ENCODE data around the gene TAF13.

DNA sequence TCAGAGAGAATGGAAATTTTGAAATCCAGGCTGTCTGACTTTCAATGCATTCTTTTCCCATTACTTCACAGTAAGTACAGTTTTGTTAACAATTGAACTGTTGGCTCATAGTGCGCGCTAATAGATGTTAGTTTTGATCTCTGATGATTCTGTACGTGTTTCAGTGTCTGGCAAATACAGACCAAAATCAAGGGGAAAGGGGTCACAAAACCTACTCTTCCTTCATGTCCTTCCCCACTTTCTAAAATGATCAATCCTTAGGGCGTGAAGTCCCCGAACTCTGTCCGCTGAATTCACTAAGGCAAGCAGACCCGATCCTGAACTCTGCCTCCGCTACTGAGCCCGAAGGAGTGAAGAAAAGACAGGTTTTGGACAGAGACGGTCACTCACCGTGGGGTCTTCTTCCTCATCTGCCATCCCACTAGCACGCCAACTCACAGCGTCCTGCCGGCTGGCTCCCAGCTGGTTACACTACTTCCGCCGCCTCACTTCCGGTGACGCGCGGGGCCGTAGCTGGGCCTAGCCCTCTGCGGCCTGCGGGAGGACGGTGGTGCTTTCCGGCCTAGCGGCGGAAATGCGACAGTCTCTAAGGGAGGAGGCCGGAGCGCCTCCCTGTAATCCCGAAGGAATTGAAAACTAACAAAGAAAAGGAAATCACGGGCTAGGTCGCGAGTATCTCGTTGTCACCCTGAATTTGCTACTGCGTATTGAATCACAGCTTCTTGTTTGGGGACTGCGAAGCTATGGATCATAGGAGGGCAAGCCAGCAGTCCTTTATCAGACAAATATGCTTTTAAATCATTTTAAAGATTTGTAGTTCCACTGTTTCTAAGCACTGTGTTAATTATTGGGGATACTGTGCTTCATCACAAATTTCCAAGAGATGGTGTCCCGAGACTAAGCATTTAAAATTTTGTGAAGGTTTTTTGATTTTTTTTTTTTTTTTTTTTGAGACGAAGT, at the start of gene TAF13:
- peak; percentile 43 for TF ChIP-seq CTCF (conservative IDR thresholded peaks at IDR 0.05; ENCODE audit: low read depth, low read length)
- TF ChIP-seq MAFK (IDR thresholded peaks at IDR 0.05; ENCODE audit: low read depth, low read length) = no peak
- peak; percentile 100 for TF ChIP-seq POLR2A (IDR thresholded peaks at IDR 0.05; ENCODE audit: low read depth, low read length)
- TF ChIP-seq BHLHE40 (IDR thresholded peaks at IDR 0.05; ENCODE audit: low read depth, low read length) = no peak
- no peak for TF ChIP-seq RFX5 (IDR thresholded peaks at IDR 0.05; ENCODE audit: low read depth, low read length)
- TF ChIP-seq, protein P1, sequence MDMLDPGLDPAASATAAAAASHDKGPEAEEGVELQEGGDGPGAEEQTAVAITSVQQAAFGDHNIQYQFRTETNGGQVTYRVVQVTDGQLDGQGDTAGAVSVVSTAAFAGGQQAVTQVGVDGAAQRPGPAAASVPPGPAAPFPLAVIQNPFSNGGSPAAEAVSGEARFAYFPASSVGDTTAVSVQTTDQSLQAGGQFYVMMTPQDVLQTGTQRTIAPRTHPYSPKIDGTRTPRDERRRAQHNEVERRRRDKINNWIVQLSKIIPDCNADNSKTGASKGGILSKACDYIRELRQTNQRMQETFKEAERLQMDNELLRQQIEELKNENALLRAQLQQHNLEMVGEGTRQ (IDR thresholded peaks at IDR 0.05; ENCODE audit: low read depth, low read length) = no peak
- TF ChIP-seq RCOR1 (IDR thresholded peaks at IDR 0.05; ENCODE audit: insufficient replicate concordance, low read length) = no peak
- peak; percentile 70; the same call in 1 of the 2 replicates for TF ChIP-seq MXI1 (IDR thresholded peaks at IDR 0.05; ENCODE audit: borderline replicate concordance, low read depth, low read length)
- TF ChIP-seq CEBPB (IDR thresholded peaks at IDR 0.05; ENCODE audit: low read depth, low read length) = no peak; the same call in 1 of the 2 replicates
- no peak for TF ChIP-seq SMC3 (IDR thresholded peaks at IDR 0.05; ENCODE audit: low read depth, low read length)
- TF ChIP-seq FOS (IDR thresholded peaks at IDR 0.05; ENCODE audit: low read depth, low read length) = 0 out of 2 replicates have a peak, but pooled peaks have one; percentile 3
- TF ChIP-seq MAZ (IDR thresholded peaks at IDR 0.05; ENCODE audit: borderline replicate concordance, low read depth, low read length) = peak; percentile 74; the same call in 1 of the 2 replicates

All from IMR-90 (cell line).